HepG2 (cell line): ENCODE results near the gene ANKZF1. TPM values are rescaled to one million over a fixed set of nuclear protein-coding genes. Genes with fewer than 3 reads are reported as not detected.

ENCODE experiments used
- ATAC-seq: fragments of 200-7000 bp; cut with Tn5 transposase; 3 replicates; pipeline ENCODE4 v1.9.1; 2020; ENCODE audit warnings: mild to moderate bottlenecking, moderate library complexity
- BruUV-seq: library from RNA; stranded (reverse); fragments of 400-500 nt; replicated peaks from 2 replicates; lab custom pipeline; 2021; lab: Mats Ljungman, UMichigan
- CTCF ChIA-PET: fragments of 300-600 bp; formaldehyde crosslinking; extraction: SDS; loops from one replicate; lab custom pipeline; 2021; ENCODE audit warnings: low total read pairs, inconsistent platforms, low intra/inter-chr PET ratio; lab: Yijun Ruan, JAX
- POLR2A ChIA-PET: fragments of 350-600 bp; sonication (Branson Sonifier 250); formaldehyde crosslinking; loops from one replicate; lab custom pipeline; 2020; ENCODE audit warnings: antibody characterized with exemption, inconsistent platforms; lab: Yijun Ruan, JAX
- DNase-seq: peaks from one replicate; pipeline ENCODE4 v3.0.0-alpha.2; 2015; ENCODE audit warnings: low spot score
- FAIRE-seq: peaks from 3 replicates; lab custom pipeline; 2011; peaks lifted over from hg19 to GRCh38; lab: Jason Lieb, UNC
- H2AFZ ChIP-seq: one replicate; pipeline ENCODE4 v1.6.1; 2011; ENCODE audit warnings: low read length, inconsistent platforms
- H3K27ac ChIP-seq: fragments of 300-600 bp; 3 replicates; pipeline ENCODE4 v1.8.0; 2011; ENCODE audit warnings: mixed run types, mild to moderate bottlenecking, mixed read lengths, low read length, inconsistent platforms; ENCODE audit not compliant: insufficient read depth; ENCODE audit errors: extremely low read length
- H3K27me3 ChIP-seq, 2 experiments: fragments of 200-600 bp in 1 of 2; 2 replicates in 1 of 2; 3 replicates in 1 of 2; pipeline versions ENCODE4 v1.6.0 to v1.8.0; 2011; ENCODE audit warnings: low read length in 2 of 2, mild to moderate bottlenecking in 2 of 2, moderate library complexity in 2 of 2, inconsistent platforms in 1 of 2; ENCODE audit not compliant: insufficient read depth in 2 of 2, control insufficient read depth in 1 of 2
- H3K36me3 ChIP-seq, 2 experiments: fragments of 200-600 bp in 1 of 2; replicated peaks in 1 of 2; 2 replicates in 1 of 2; 3 replicates in 1 of 2; pipeline versions ENCODE4 v1.5.1 to v1.8.0; 2011; ENCODE audit warnings: low read length in 2 of 2, inconsistent platforms in 1 of 2; ENCODE audit not compliant: insufficient read depth in 2 of 2, control insufficient read depth in 1 of 2
- H3K4me1 ChIP-seq: 2 replicates; pipeline ENCODE4 v1.5.1; 2012; ENCODE audit warnings: low read length, inconsistent platforms; ENCODE audit not compliant: insufficient read depth
- H3K4me2 ChIP-seq: 2 replicates; pipeline ENCODE4 v1.6.0; 2011; ENCODE audit warnings: low read depth, low read length, inconsistent platforms
- H3K4me3 ChIP-seq, 3 experiments: fragments of 200-600 bp in 1 of 3; sonication (generic), shearing (Covaris generic) in 1 of 3; replicated peaks in 1 of 3; 2 replicates each; pipeline ENCODE4 v1.5.1; 2011 to 2016; ENCODE audit warnings: low read length in 3 of 3, inconsistent platforms in 2 of 3, low read depth in 2 of 3, mild to moderate bottlenecking in 2 of 3, control low read depth in 1 of 3, mixed read lengths in 1 of 3; ENCODE audit not compliant: insufficient read depth in 1 of 3
- H3K79me2 ChIP-seq: one replicate; pipeline ENCODE4 v1.6.1; 2011; ENCODE audit warnings: low read length, inconsistent platforms; ENCODE audit not compliant: insufficient read depth
- H3K9ac ChIP-seq: 2 replicates; pipeline ENCODE4 v1.6.0; 2011; ENCODE audit warnings: mild to moderate bottlenecking, low read depth, low read length, inconsistent platforms; ENCODE audit not compliant: insufficient read depth
- H3K9me3 ChIP-seq: 2 replicates; pipeline ENCODE4 v1.5.1; 2012; ENCODE audit warnings: mild to moderate bottlenecking, low read length
- H4K20me1 ChIP-seq: 2 replicates; pipeline ENCODE4 v1.6.0; 2011; ENCODE audit warnings: inconsistent platforms, mild to moderate bottlenecking, low read length, moderate library complexity; ENCODE audit not compliant: insufficient read depth
- EEA1 ChIP-seq: sonication (generic); formaldehyde crosslinking; IDR thresholded peaks from 2 replicates; pipeline ENCODE4 v1.5.1; 2020; ENCODE audit warnings: mild to moderate bottlenecking, missing genetic modification reagents, borderline replicate concordance
- FOSL2 ChIP-seq: sonication (generic); formaldehyde crosslinking; IDR thresholded peaks from 2 replicates; pipeline ENCODE4 v1.4.0; 2020; ENCODE audit warnings: missing genetic modification reagents
- GZF1 ChIP-seq: sonication (generic); formaldehyde crosslinking; IDR thresholded peaks from 2 replicates; pipeline ENCODE4 v1.5.1; 2020; ENCODE audit warnings: mild to moderate bottlenecking, missing genetic modification reagents
- REXO4 ChIP-seq: sonication (generic); formaldehyde crosslinking; IDR thresholded peaks from 2 replicates; pipeline ENCODE4 v1.8.0; 2022; ENCODE audit warnings: missing genetic modification reagents, mild to moderate bottlenecking, borderline replicate concordance
- SSRP1 ChIP-seq: IDR thresholded peaks from 2 replicates; pipeline ENCODE4 v1.6.1; 2016; ENCODE audit warnings: control low read depth
- ZNF232 ChIP-seq: sonication (generic); formaldehyde crosslinking; IDR thresholded peaks from 2 replicates; pipeline ENCODE4 v1.4.0; 2020; ENCODE audit warnings: missing genetic modification reagents, borderline replicate concordance
- ZNF256 ChIP-seq: sonication (generic); formaldehyde crosslinking; conservative IDR thresholded peaks from 2 replicates; pipeline ENCODE4 v1.4.0; 2020; ENCODE audit warnings: missing genetic modification reagents
- ZNF550 ChIP-seq: sonication (generic); formaldehyde crosslinking; IDR thresholded peaks from 2 replicates; pipeline ENCODE4 v1.4.0; 2020; ENCODE audit warnings: mild to moderate bottlenecking, missing genetic modification reagents, borderline replicate concordance
- ZNF563 ChIP-seq: sonication (generic); formaldehyde crosslinking; IDR thresholded peaks from 2 replicates; pipeline ENCODE4 v1.8.0; 2022; ENCODE audit warnings: mild to moderate bottlenecking, moderate library complexity, missing genetic modification reagents
- ZSCAN25 ChIP-seq: sonication (generic); formaldehyde crosslinking; IDR thresholded peaks from 2 replicates; pipeline ENCODE4 v1.8.0; 2022; ENCODE audit warnings: mild to moderate bottlenecking, missing genetic modification reagents
- WGBS: methylation state at CpG from one replicate; pipeline ENCODE4 v1.1.6; 2017; ENCODE audit warnings: low lambda C conversion rate; 5-methylcytosine and 5-hydroxymethylcytosine counted together
- in situ Hi-C: cut with HindIII; loops from 2 replicates; pipeline ENCODE4 v1.10.0; 2017; ENCODE audit warnings: low pct_unique_long_range_greater_than_20kb; ENCODE audit not compliant: extremely low pct_ligation_motif_present
- intact Hi-C: fragments of 100-400 bp; cut with micrococcal nuclease; formaldehyde crosslinking; loops from one replicate; pipeline ENCODE4 v1.10.0; 2022; ENCODE audit not compliant: unreplicated experiment
- polyA plus RNA-seq, 8 experiments: library from polyadenylated mRNA; depleted of rRNA in 3 of 8; stranded (reverse) in 7 of 8; unstranded in 1 of 8; fragments of >200 nt; fragmentation: Illumina TruSeq in 4 of 8; extraction: Trizol in 4 of 8; gene quantifications; 2 replicates each; pipeline versions ENCODE4 v1.2.1 to v1.2.3, GENCODE V29; 2011 to 2016; ENCODE audit warnings: low read depth in 4 of 8, missing spikeins in 1 of 8, mixed read lengths in 1 of 8; ENCODE audit not compliant: insufficient read depth in 1 of 8
- total RNA-seq, 5 experiments: library from RNA; depleted of rRNA; stranded (reverse); fragments of >200 nt; fragmentation: Illumina TruSeq; extraction: Trizol; gene quantifications; 2 replicates each; pipeline ENCODE4 v1.2.3, GENCODE V29; 2016; ENCODE audit warnings: low read depth in 1 of 5
- TF ChIP-seq, protein P1 (sequence below): sonication (generic); formaldehyde crosslinking; IDR thresholded peaks from one replicate; pipeline ENCODE4 v1.5.1; 2020; ENCODE audit warnings: mild to moderate bottlenecking, missing genetic modification reagents; ENCODE audit errors: not compliant biosample characterization
- TF ChIP-seq, protein P2 (sequence below): IDR thresholded peaks from 2 replicates; pipeline ENCODE4 v1.6.1; 2016; ENCODE audit warnings: mild to moderate bottlenecking, missing biosample characterization, missing genetic modification reagents
- TF ChIP-seq, protein P3 (sequence below): sonication (generic); formaldehyde crosslinking; IDR thresholded peaks from 2 replicates; pipeline ENCODE4 v1.4.0; 2020; ENCODE audit warnings: mild to moderate bottlenecking, low read depth, missing genetic modification reagents

The ANKZF1 gene
- total and polyA plus RNA-seq, 2 of the 13 experiments (the other 11 are each of a cell fraction or from before 2014, with no cell fraction given) = 25.3 to 128 TPM

DNA sequence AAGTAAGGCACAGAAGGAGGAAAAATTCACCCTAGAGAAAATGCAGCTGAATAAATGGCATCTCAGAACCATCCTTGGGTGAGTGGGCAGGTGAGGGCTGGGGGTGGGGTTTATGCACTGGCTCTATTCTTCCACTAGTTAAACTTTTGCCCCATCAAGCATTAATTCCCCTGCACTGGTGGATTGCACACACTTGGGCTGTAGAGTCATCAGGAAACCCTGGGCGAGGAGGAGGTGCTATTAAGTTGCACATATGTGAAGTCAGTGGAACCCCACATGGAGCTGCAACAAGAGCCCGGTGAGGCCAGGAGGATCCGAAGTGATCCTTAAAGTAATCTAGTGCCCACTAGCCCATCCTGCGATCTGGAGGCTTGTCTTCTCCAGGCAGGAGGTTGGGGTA is 42.8 kb downstream of the ANKZF1 start (continued):
- TF ChIP-seq, protein P1, sequence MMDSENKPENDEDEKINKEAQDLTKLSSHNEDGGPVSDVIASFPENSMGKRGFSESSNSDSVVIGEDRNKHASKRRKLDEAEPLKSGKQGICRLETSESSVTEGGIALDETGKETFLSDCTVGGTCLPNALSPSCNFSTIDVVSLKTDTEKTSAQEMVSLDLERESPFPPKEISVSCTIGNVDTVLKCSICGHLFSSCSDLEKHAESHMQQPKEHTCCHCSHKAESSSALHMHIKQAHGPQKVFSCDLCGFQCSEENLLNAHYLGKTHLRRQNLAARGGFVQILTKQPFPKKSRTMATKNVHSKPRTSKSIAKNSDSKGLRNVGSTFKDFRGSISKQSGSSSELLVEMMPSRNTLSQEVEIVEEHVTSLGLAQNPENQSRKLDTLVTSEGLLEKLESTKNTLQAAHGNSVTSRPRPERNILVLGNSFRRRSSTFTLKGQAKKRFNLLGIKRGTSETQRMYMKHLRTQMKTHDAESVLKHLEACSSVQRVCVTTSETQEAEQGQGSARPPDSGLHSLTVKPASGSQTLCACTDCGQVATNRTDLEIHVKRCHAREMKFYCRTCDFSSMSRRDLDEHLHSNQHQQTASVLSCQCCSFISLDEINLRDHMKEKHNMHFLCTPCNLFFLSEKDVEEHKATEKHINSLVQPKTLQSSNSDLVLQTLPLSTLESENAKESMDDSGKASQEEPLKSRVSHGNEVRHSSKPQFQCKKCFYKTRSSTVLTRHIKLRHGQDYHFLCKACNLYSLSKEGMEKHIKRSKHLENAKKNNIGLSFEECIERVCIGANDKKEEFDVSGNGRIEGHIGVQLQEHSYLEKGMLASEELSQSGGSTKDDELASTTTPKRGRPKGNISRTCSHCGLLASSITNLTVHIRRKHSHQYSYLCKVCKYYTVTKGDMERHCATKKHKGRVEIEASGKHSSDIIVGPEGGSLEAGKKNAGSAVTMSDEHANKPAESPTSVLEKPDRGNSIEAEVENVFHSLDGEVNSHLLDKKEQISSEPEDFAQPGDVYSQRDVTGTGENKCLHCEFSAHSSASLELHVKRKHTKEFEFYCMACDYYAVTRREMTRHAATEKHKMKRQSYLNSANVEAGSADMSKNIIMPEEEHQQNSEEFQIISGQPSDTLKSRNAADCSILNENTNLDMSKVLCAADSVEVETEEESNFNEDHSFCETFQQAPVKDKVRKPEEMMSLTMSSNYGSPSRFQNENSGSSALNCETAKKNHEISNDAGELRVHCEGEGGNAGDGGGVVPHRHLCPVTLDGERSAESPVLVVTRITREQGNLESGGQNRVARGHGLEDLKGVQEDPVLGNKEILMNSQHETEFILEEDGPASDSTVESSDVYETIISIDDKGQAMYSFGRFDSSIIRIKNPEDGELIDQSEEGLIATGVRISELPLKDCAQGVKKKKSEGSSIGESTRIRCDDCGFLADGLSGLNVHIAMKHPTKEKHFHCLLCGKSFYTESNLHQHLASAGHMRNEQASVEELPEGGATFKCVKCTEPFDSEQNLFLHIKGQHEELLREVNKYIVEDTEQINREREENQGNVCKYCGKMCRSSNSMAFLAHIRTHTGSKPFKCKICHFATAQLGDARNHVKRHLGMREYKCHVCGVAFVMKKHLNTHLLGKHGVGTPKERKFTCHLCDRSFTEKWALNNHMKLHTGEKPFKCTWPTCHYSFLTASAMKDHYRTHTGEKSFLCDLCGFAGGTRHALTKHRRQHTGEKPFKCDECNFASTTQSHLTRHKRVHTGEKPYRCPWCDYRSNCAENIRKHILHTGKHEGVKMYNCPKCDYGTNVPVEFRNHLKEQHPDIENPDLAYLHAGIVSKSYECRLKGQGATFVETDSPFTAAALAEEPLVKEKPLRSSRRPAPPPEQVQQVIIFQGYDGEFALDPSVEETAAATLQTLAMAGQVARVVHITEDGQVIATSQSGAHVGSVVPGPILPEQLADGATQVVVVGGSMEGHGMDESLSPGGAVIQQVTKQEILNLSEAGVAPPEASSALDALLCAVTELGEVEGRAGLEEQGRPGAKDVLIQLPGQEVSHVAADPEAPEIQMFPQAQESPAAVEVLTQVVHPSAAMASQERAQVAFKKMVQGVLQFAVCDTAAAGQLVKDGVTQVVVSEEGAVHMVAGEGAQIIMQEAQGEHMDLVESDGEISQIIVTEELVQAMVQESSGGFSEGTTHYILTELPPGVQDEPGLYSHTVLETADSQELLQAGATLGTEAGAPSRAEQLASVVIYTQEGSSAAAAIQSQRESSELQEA (CRISPR knock-in tag) = no peak

DNA sequence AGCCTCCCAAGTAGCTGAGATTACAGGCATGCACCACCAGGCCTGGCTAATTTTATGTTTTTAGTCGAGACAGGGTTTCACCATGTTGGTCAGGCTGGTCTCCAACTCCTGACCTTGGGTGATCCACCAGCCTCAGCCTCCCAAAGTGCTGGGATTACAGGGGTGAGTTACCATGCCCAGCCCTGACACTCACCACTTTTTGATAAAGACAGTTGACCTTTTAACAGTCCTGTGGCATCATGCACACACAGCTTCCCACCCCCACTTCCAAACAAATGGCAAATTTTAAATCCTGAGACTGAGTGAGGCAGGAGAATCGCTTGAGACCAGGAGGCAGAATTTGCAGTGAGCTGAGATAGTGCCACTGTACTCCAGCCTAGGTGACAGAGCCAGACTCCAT is 43.4 kb downstream of the ANKZF1 start:
- Histone ChIP-seq H3K27ac (no peak overlapping the region), H3K4me3 (no peak overlapping the region), H3K4me2 (no peak overlapping the region), H3K79me2 (no peaks in the 10 kb centered on the region), H2AFZ (no peak overlapping the region), H3K36me3 (no peaks in the 10 kb centered on the region), H3K4me1 (peaks cover 48% of the 10 kb centered on the region), H4K20me1 (no peaks in the 10 kb centered on the region), H3K27me3 (peaks cover 0 to 9% of the 10 kb centered on the region in 2 experiments; a peak in 1 of 5 replicates), H3K9me3 (no peaks in the 10 kb centered on the region), H3K9ac (no peak overlapping the region)
- DNase-seq (no peak), ATAC-seq (no peak), FAIRE-seq (no peak)
- ChIA-PET POLR2A (interaction anchor here (1.2 kb wide), 1 partner anchor 18 kb away, joined by 3 read pairs; no protein-coding TSS in a partner anchor), CTCF (no interaction called here)
- intact Hi-C loops = no loop called here
- in situ Hi-C loops = no loop called here
- WGBS = 35% methylated on average over 2 of the region's 2 CpGs
- BruUV-seq = no TSS peak
- no peak for TF ChIP-seq ZNF563 (CRISPR knock-in tag)
- TF ChIP-seq ZNF256 (CRISPR knock-in tag) = no peak
- no peak for TF ChIP-seq ZNF232 (CRISPR knock-in tag)
- peak; percentile 84 for TF ChIP-seq FOSL2 (CRISPR knock-in tag)
- TF ChIP-seq EEA1 (CRISPR knock-in tag) = no peak
- TF ChIP-seq SSRP1 (CRISPR knock-in tag) = no peak
- TF ChIP-seq REXO4 (CRISPR knock-in tag) = no peak
- no peak for TF ChIP-seq ZNF550 (CRISPR knock-in tag)
- peak; percentile 69; the same call in 1 of the 2 replicates for TF ChIP-seq ZSCAN25 (CRISPR knock-in tag)
- TF ChIP-seq, protein P2, sequence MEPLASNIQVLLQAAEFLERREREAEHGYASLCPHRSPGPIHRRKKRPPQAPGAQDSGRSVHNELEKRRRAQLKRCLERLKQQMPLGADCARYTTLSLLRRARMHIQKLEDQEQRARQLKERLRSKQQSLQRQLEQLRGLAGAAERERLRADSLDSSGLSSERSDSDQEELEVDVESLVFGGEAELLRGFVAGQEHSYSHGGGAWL (CRISPR knock-in tag) = no peak
- no peak for TF ChIP-seq GZF1 (CRISPR knock-in tag)
- TF ChIP-seq, protein P3, sequence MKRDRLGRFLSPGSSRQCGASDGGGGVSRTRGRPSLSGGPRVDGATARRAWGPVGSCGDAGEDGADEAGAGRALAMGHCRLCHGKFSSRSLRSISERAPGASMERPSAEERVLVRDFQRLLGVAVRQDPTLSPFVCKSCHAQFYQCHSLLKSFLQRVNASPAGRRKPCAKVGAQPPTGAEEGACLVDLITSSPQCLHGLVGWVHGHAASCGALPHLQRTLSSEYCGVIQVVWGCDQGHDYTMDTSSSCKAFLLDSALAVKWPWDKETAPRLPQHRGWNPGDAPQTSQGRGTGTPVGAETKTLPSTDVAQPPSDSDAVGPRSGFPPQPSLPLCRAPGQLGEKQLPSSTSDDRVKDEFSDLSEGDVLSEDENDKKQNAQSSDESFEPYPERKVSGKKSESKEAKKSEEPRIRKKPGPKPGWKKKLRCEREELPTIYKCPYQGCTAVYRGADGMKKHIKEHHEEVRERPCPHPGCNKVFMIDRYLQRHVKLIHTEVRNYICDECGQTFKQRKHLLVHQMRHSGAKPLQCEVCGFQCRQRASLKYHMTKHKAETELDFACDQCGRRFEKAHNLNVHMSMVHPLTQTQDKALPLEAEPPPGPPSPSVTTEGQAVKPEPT = no peak
